ENCODE results near the gene ADCY9.

ADCY9 gene

DNA sequence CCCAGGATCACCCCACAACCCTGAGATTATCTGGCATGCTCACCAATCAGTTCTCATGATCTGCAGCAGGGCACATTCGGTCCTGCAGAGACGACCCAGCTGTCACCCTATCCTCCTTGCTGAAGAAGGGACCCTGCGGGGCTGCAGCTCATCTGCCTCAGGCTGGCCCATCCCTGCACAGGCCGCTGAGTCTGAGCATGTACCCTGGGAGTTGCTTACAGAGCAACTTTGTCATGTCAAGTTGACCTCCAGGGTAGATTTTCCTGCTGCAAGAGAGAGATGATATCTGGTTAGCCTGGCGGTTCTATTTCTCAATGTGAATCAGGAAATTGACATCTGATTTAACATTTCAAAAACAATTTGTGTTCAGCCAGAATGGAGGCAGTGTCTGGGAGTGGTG is 36.0 kb upstream of the ADCY9 start:
- TF ChIP-seq, protein P1, sequence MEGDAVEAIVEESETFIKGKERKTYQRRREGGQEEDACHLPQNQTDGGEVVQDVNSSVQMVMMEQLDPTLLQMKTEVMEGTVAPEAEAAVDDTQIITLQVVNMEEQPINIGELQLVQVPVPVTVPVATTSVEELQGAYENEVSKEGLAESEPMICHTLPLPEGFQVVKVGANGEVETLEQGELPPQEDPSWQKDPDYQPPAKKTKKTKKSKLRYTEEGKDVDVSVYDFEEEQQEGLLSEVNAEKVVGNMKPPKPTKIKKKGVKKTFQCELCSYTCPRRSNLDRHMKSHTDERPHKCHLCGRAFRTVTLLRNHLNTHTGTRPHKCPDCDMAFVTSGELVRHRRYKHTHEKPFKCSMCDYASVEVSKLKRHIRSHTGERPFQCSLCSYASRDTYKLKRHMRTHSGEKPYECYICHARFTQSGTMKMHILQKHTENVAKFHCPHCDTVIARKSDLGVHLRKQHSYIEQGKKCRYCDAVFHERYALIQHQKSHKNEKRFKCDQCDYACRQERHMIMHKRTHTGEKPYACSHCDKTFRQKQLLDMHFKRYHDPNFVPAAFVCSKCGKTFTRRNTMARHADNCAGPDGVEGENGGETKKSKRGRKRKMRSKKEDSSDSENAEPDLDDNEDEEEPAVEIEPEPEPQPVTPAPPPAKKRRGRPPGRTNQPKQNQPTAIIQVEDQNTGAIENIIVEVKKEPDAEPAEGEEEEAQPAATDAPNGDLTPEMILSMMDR (IDR thresholded peaks at IDR 0.05; ENCODE audit: insufficient read depth, low read length, missing control alignments): no peak
- POLR2A ChIA-PET: no interaction called here
- CTCF ChIA-PET: no interaction called here
- DNase-seq (ENCODE audit: low read depth, low spot score): no peak
- H3K4me3 ChIP-seq (ENCODE audit: low read depth, low read length): no peak overlapping the region

DNA sequence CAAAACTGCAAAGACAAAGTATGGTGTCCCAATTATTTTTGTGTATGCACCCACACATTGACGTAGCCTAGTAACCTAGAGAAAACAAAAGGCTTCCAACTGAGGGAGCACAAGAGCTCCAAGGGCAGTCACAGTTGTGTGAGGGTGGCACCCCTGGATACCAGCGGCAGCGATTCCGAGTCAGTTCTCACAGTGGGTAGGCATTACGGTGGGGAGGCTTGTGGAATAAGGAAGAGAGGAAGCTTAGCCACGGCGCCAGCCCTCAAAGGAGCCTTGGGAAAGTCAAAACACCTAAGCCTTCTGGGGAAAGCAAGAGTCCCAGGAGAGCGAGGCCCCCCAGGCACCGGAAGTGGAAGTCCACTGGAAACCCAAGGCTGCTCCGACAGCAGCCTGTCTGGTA is 31.0 kb upstream of the ADCY9 start:
- TF ChIP-seq, protein P1 (IDR thresholded peaks at IDR 0.05; ENCODE audit: insufficient read depth, low read length, missing control alignments): no peak
- DNase-seq (ENCODE audit: low read depth, low spot score): no peak
- no peak overlapping the region for H3K4me3 ChIP-seq (ENCODE audit: low read depth, low read length)
- ChIA-PET CTCF (no interaction called here), POLR2A (no interaction called here)

DNA sequence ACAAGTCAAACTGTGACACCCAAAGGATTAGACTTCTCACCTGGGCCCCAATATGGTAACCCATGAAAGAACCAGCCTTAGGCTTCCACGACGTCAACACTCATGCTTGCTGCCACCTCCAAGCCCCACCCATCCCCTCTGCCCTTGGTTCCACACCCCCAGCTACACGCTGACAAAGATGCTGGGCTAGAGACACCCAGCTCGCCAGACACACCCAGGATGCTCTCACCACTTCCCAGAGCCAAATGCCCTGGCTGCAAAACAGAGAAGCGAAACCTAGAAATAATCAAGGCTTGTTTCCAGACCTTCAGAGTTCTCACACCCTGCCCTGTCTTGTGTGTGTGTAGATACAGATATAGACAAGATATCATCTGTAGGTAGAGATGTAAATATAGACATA is 26.0 kb upstream of the ADCY9 start:
- ChIA-PET POLR2A (no interaction called here), CTCF (no interaction called here)
- no peak overlapping the region for H3K4me3 ChIP-seq (ENCODE audit: low read depth, low read length)
- TF ChIP-seq, protein P1 (IDR thresholded peaks at IDR 0.05; ENCODE audit: insufficient read depth, low read length, missing control alignments): no peak
- DNase-seq (ENCODE audit: low read depth, low spot score): no peak

DNA sequence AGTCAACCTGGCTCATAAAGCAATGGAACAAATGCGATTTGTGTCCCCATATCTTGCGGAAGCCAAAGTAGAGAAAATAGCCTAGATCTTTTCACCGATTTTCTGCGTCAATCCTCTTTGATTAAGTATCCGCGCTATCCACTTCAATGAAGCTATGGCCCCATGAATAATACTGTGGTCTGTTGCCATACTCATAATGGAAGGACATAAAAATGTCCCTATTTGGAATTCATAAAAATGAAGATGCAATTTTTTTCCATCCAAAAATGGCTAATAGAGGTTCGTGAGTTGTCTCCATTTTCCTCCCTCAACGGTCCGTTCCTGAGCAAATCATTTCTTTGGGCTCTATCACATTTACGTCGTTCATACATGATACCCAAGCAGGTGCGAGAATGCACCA is 25.4 kb upstream of the ADCY9 start:
- H3K4me3 ChIP-seq (ENCODE audit: low read depth, low read length): no peak overlapping the region
- POLR2A ChIA-PET: no interaction called here
- TF ChIP-seq, protein P1 (IDR thresholded peaks at IDR 0.05; ENCODE audit: insufficient read depth, low read length, missing control alignments): no peak
- DNase-seq (ENCODE audit: low read depth, low spot score): no peak
- CTCF ChIA-PET: no interaction called here

DNA sequence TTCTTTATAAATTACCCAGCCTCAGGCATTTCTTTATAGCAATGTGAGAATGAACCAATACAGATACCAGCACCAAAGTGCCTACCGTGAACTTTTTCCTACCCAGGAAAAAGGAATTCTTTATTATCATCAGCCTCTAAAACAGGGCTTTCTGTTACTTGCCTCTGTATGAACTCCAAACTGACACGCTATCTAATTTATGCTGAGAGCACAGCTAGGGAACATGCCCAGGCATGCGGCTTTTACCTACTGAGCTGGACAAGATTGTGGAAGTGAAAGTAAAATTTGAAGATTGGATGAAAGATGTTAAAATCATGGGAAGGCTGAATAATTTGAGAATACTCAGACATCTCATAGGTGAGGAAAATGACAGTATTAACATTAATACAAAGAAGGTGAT is 24.4 kb upstream of the ADCY9 start:
- CTCF ChIA-PET: no interaction called here
- POLR2A ChIA-PET: no interaction called here
- DNase-seq (ENCODE audit: low read depth, low spot score): no peak
- no peak overlapping the region for H3K4me3 ChIP-seq (ENCODE audit: low read depth, low read length)
- TF ChIP-seq, protein P1 (IDR thresholded peaks at IDR 0.05; ENCODE audit: insufficient read depth, low read length, missing control alignments): no peak

DNA sequence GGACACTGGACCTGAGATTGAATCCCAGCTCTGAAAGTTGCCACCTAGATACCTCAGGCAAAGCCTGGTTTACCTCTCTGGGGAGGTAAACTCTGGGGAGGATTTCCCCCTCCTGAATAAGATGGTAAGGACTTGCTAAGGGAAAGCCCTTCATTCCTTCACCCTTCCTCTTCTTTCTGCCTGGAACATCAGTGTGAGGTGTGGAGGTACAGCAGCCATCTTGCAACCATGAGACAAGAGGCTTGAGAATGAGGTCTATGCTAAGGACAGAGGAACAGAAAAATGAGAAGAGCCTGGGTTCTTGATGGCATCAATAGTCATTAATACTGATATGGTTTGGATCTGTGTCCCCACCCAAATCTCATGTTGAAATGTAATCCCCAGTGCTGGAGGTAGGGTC is 23.7 kb upstream of the ADCY9 start:
- ChIA-PET CTCF (no interaction called here), POLR2A (no interaction called here)
- H3K4me3 ChIP-seq (ENCODE audit: low read depth, low read length): no peak overlapping the region
- TF ChIP-seq, protein P1 (IDR thresholded peaks at IDR 0.05; ENCODE audit: insufficient read depth, low read length, missing control alignments): no peak
- no peak for DNase-seq (ENCODE audit: low read depth, low spot score)
